Motor neuron (in vitro differentiated cells): Measurements from ENCODE around the gene ETS1. TPM values are rescaled to one million over a fixed set of nuclear protein-coding genes. Genes with fewer than 3 reads are reported as not detected.
A peak's percentile ranks its signal among the peaks of the same experiment; 100 is the strongest.

Experiments used
- ATAC-seq, 8 experiments: fragments of 200-7000 bp; cut with Tn5 transposase; replicated peaks in 6 of 8; 2 replicates each; pipeline ENCODE4 v1.8.0; 2021; ENCODE audit warnings: mild to moderate bottlenecking in 8 of 8, moderate library complexity in 8 of 8
- H3K27ac ChIP-seq, 2 donors: fragments of 250-450 bp; sonication (Bioruptor Pico); 2 replicates each; pipeline ENCODE4 v1.9.0; 2021; ENCODE audit warnings: antibody characterized with exemption in 2 of 2, mild to moderate bottlenecking in 2 of 2, moderate library complexity in 1 of 2
- H3K4me1 ChIP-seq, 2 donors: fragments of 250-450 bp; sonication (Bioruptor Pico); replicated peaks in 1 of 2; 2 replicates each; pipeline ENCODE4 v1.6.1; 2021; ENCODE audit warnings: antibody characterized with exemption in 2 of 2, mild to moderate bottlenecking in 2 of 2, moderate library complexity in 1 of 2
- H3K4me3 ChIP-seq, 5 donors: fragments of 250-450 bp; sonication (Bioruptor Pico); 2 replicates each; pipeline ENCODE4 v1.9.0; 2021; ENCODE audit warnings: antibody characterized with exemption in 5 of 5, mild to moderate bottlenecking in 5 of 5, moderate library complexity in 4 of 5
- WGBS, 10 experiments: fragments of 450-650 bp; shearing (Covaris generic); methylation state at CpG; one replicate each; pipeline ENCODE4 v1.0.0; 2022; 5-methylcytosine and 5-hydroxymethylcytosine counted together
- in situ Hi-C, 9 experiments: fragments of 400-800 bp; cut with MboI; loops; one replicate each; pipeline ENCODE4 v1.15.0; 2021; ENCODE audit warnings: low sequenced_read_pairs in 9 of 9, low pct_unique_long_range_greater_than_20kb in 2 of 9; ENCODE audit not compliant: unreplicated experiment in 9 of 9
- total RNA-seq, 8 experiments: library from RNA; unstranded; fragments of 300-600 nt; gene quantifications; 2 replicates each; pipeline versions ENCODE4 v1.2.3 to v1.2.4, GENCODE V29; 2022

Gene ETS1
- total RNA-seq, 8 experiments from 2014 or later: 0.11 to 18.4 (median 3.4) TPM

- Histone ChIP-seq H3K4me1 (no peaks in the 10 kb centered on the region), H3K4me3 (no peak overlapping the region), H3K27ac (no peak overlapping the region)
- in situ Hi-C loops: no loop called here
- WGBS, 10 experiments: 17 to 95% (median 50%) methylated on average over 1 to 4 of the region's 6 CpGs; no CpG with 5 or more reads in 2 of the 10 experiments
- ATAC-seq: no peak
Measured at GRCh38 chr11:128614026-128614425, 26.7 kb upstream of the ETS1 start.

- Histone ChIP-seq H3K27ac (no peak overlapping the region), H3K4me3 (no peak overlapping the region), H3K4me1 (no peaks in the 10 kb centered on the region)
- no peak for ATAC-seq
- in situ Hi-C loops: no loop called here
- WGBS, 10 experiments: 40 to 96% (median 86%) methylated on average over 1 to 5 of the region's 8 CpGs; no CpG with 5 or more reads in 6 of the 10 experiments
Measured at GRCh38 chr11:128613300-128613995, 26.1 kb upstream of the ETS1 start.

GRCh38 chr11:128610721-128611617 is 23.6 kb upstream of the ETS1 start:
- no peak for ATAC-seq
- 42 to 85% (median 71%) methylated on average over 1 to 13 of the region's 18 CpGs for whole genome bisulfite sequencing, 10 experiments
- in situ Hi-C loops: no loop called here
- H3K27ac ChIP-seq: no peak overlapping the region
- H3K4me3 ChIP-seq: no peak overlapping the region
- H3K4me1 ChIP-seq: no peaks in the 10 kb centered on the region

- Histone ChIP-seq H3K27ac (no peak overlapping the region), H3K4me1 (no peaks in the 10 kb centered on the region), H3K4me3 (no peak overlapping the region)
- in situ Hi-C loops: no loop called here
- WGBS, 10 experiments: 20 to 79% (median 62%) methylated on average over 1 to 6 of the region's 6 CpGs; no CpG with 5 or more reads in 1 of the 10 experiments
- no peak for ATAC-seq
Measured at GRCh38 chr11:128609785-128610184, 22.4 kb upstream of the ETS1 start.

GRCh38 chr11:128608746-128609407 is 21.5 kb upstream of the ETS1 start:
- Histone ChIP-seq H3K27ac (no peak overlapping the region), H3K4me3 (no peak overlapping the region), H3K4me1 (no peaks in the 10 kb centered on the region)
- ATAC-seq: no peak
- in situ Hi-C loops: no loop called here
- 60 to 100% (median 73%) methylated on average over 1 to 10 of the region's 10 CpGs; no CpG with 5 or more reads in 3 of the 10 experiments for WGBS, 10 experiments

- H3K4me3 ChIP-seq: no peak overlapping the region
- H3K27ac ChIP-seq: no peak overlapping the region
- H3K4me1 ChIP-seq: no peaks in the 10 kb centered on the region
- ATAC-seq: no peak
- WGBS, 10 experiments: 80 to 100% (median 90%) methylated on average over 1 to 4 of the region's 5 CpGs; no CpG with 5 or more reads in 1 of the 10 experiments
- in situ Hi-C loops: no loop called here
Measured at GRCh38 chr11:128607819-128608218, 20.5 kb upstream of the ETS1 start.

GRCh38 chr11:128604723-128605122 is 17.4 kb upstream of the ETS1 start:
- in situ Hi-C loops: no loop called here

GRCh38 chr11:128603752-128604414 is 16.5 kb upstream of the ETS1 start:
- Histone ChIP-seq H3K4me1 (no peaks in the 10 kb centered on the region), H3K27ac (no peak overlapping the region), H3K4me3 (no peak overlapping the region)
- peak in 3 of 8 experiments; percentile 14 to 56 (median 52) for ATAC-seq
- WGBS, 10 experiments: 60 to 100% (median 86%) methylated on average over 1 to 4 of the region's 5 CpGs
- in situ Hi-C loops: no loop called here

More at GRCh38 chr11:128604723-128605122, 17.4 kb upstream of the ETS1 start:
- no peak overlapping the region for H3K4me3 ChIP-seq
- 17 to 100% (median 72%) methylated on average over 1 to 5 of the region's 5 CpGs; no CpG with 5 or more reads in 1 of the 10 experiments for WGBS, 10 experiments
- no peak overlapping the region for H3K27ac ChIP-seq
- ATAC-seq: no peak
- no peaks in the 10 kb centered on the region for H3K4me1 ChIP-seq

GRCh38 chr11:128603003-128603696 is 15.8 kb upstream of the ETS1 start:
- Histone ChIP-seq H3K27ac (no peak overlapping the region), H3K4me1 (no peaks in the 10 kb centered on the region), H3K4me3 (no peak overlapping the region)
- ATAC-seq: peak in 3 of 8 experiments; percentile 51 to 77 (median 52)
- WGBS, 10 experiments: 0 to 100% (median 83%) methylated on average over 1 to 3 of the region's 3 CpGs; no CpG with 5 or more reads in 3 of the 10 experiments
- in situ Hi-C loops: no loop called here

- in situ Hi-C loops: no loop called here
Measured at GRCh38 chr11:128599729-128600128, 12.4 kb upstream of the ETS1 start.

GRCh38 chr11:128598506-128599150 is 11.3 kb upstream of the ETS1 start:
- WGBS, 10 experiments: 43 to 80% (median 73%) methylated on average over 1 of the region's 1 CpG; no CpG with 5 or more reads in 6 of the 10 experiments
- in situ Hi-C loops: no loop called here
- ATAC-seq: peak in 2 of 8 experiments; percentile 58 to 69

More at GRCh38 chr11:128599729-128600128, 12.4 kb upstream of the ETS1 start:
- Histone ChIP-seq H3K27ac (no peak overlapping the region), H3K4me3 (no peak overlapping the region), H3K4me1 (peaks cover 0 to 3% of the 10 kb centered on the region in 2 donors)
- WGBS, 10 experiments: 0 to 100% (median 28%) methylated on average over 1 of the region's 1 CpG; no CpG with 5 or more reads in 4 of the 10 experiments
- no peak for ATAC-seq

More at GRCh38 chr11:128598506-128599150, 11.3 kb upstream of the ETS1 start:
- H3K4me3 ChIP-seq: no peak overlapping the region
- no peak overlapping the region for H3K27ac ChIP-seq
- H3K4me1 ChIP-seq: peaks cover 3 to 6% of the 10 kb centered on the region in 2 donors
